NCI-H1417 treated with DMSO at 0.1 percent for 48 hours (cell line): Measurements from ENCODE around the gene CNTF.
"Not testable (repeated sequence)": the region's sequence is repeated elsewhere in the genome, so short reads cannot be mapped to it uniquely, and the experiment has no call there.

Source experiments
- DNase-seq: peaks from one replicate; lab custom pipeline; 2025; lab: John Stamatoyannopoulos, UW

Gene CNTF

DNA sequence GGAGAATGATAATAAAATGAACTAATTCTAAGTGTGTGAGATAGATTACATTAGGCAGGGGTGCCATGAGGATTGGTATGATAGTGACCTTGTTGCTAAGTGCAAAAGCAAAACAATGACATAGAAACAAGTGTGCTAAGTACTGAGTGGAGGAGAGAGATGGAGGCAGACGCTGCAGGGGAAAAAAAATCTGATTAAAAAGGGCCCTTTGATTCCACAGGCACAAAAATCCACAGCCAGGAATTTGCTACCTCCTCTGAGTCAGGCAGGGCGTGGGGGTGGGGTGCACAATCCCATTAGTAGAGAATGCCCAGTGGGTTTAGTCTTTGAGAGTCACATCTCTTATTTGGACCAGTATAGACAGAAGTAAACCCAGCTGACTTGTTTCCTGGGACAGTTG, at the start of gene CNTF:
Gene CNTF (plus strand): TSS at position 322 of the 400 bp plus-strand sequence. CDS start 88 bp downstream, outside the sequence.
- no peak for DNase-seq

GRCh38 chr11:58572906-58573305, 49.6 kb upstream of the CNTF start:
- not testable (repeated sequence) for DNase-seq

DNA sequence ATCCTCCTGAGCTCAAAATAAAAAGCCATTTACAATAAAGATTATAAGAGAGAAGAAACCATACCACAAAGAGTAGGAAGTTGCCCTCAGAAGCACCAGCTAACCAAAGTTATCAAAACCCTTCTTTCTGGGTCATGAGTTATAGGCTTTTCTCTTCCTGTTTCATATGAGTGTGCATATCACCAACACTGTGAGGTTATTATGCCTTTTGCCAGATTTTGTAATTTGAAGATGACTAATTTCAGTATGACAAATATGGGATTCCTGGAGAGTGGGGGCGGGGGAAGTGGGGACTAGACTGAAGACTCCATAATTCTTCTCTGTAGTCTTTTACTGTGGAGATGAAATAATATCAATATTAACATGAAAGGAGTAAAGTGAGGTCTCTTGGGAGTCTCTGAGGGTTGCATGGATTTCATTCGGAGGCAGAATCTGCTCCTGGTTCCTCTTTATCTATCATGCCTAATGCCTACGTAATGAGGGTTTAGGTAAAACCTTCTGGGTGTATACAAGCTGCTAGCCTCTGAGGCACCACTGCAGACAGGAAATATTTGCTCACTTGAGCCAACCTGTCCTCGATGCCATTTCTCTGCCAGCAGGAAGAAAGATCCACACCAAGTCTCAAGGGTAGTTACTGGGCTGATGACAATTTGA, 48.9 kb upstream of the CNTF start:
- no peak for DNase-seq

DNA sequence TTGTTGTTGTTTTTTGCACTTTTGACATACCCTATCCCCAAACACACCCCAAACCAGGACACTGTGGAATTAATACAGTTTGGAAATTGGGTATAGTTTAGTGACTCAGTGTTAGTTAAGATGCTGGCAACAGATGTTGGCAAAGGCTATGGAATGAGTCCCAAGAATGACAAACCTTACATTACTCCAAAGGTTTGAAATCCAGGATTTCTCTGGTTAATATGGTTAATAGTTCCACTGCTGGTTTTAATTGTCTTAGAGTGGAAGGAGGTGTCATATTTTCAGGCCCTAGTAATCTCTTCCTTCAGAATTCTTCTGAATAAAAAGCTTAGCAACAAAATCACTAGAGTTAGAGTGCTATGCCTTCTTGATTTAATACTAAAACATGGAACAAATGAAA, 47.6 kb upstream of the CNTF start:
- DNase-seq = no peak

DNA sequence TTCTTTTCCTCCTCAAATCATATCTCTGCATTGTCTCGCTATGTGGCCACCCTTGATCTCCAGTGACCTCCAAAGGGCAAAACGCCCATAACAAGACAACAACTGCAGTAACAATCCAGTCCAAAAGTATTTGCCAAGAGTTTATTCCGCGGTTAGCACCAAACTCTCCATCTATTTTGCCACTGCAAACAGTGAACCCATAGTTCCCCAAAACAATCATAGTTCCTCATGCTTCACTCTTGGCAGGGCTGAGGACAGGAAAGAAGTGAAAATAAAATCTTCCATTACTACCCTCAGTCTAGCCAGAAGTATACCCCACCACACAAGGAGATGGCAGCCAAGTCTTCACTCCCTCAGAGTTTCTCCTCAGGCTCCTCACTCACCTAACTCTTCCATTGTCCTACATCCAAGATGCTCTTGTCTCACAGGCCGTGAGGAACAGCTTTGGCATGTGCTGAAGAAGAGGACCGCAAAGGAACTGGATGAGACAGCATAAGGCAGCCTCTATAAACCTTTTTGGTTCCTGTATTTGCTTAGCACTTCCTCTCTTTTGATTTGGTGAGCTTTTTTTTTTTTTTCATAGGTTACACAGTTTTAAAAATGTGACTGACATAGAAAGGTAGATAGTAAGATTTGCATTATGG, 47.0 kb upstream of the CNTF start, which contains the start of gene LPXN:
Gene LPXN (minus strand): TSS at position 480 of the 644 bp plus-strand sequence. CDS start 84 bp downstream, at position 396.
- no peak for DNase-seq

DNA sequence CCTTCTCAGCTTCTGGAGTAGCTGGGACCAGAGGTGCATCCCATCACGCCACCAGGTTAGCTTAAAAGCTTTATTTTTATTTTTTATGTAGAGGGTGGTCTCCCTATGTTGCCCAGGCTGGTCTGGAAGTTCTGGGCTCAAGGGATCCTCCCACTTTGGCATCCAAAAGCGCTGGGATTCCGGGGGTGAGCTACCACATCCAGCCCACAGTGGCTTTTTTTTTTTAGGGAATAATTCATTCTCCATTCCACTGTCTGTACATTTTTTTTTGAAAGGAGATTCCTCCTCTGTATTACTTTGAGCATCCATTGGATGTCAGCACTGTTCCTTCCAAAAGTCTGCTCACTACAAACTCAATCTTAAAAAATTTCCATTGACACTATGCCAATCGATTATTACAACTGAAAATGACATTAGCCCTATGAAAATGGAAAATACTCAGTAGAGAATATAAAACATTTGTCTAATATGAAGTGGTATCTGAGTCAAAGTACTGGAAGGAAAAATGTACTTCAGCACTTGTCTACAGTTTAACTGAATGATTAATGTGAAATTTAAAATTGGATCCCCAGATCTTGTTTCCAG, 45.5 kb upstream of the CNTF start:
- DNase-seq = no peak

- no peak for DNase-seq
Observed at GRCh38 chr11:58577555-58578135, 44.8 kb upstream of the CNTF start.

GRCh38 chr11:58578136-58578634, 44.3 kb upstream of the CNTF start:
- DNase-seq = peak; percentile 98

DNA sequence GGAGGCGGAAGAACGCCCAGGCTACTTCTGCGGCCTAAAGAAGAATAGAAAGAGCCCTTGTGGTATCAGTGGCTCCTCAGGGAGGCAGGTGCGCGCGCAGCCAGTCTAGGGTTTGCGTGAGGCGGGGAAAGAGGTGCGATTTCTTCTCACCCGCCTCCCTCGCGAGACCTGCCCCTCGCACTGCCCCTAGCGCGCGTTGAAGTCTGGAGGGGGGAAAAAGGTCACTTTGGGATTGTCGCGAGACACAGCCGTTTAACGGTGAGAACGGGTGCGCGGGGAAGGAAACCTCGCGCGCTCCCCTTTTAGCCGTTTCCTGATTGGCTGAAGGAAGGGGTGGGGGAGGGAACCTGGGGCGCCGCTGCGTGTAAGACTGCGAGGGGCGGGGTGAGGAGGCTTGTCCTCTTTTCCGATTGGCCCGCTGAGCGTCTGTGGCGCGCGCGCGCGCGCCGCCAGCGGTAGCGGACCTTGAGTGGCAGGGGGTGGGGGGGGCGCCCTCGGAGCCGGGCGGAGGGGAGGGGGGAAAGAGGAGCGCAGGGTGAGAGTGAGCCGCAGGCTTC, 43.8 kb upstream of the CNTF start, which contains the start of gene ZFP91:
Gene ZFP91 (plus strand): TSS at position 429 of the 557 bp plus-strand sequence. CDS start 219 bp downstream, outside the sequence.
- peak; percentile 86 for DNase-seq

DNA sequence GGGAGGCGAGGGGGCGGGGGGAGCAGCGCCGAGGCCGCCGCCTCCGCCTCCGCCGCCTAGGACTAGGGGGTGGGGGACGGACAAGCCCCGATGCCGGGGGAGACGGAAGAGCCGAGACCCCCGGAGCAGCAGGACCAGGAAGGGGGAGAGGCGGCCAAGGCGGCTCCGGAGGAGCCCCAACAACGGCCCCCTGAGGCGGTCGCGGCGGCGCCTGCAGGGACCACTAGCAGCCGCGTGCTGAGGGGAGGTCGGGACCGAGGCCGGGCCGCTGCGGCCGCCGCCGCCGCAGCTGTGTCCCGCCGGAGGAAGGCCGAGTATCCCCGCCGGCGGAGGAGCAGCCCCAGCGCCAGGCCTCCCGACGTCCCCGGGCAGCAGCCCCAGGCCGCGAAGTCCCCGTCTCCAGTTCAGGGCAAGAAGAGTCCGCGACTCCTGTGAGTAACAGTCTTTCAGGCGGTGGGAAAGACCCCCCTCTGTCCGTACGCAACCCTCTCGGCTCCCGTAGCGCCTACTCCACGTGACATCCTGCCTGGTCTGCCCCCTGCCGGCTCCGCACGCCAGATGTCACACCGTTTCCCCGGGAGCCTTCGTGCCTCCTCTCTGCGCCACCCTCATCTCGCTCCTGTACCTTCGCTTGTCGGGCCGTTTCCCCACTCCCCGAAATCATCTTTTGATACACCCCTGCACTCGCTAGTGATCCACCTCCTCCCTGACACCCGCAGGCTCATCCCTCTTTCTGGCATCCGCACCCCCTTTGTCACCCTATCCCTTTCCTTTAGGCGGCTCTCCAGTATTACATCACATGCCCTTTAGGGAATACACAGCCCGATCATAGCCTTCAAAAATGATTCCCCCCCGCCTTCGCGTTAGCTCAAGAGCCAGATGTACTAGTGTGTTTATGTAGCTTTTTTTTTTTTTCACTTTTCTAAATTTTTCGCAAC, 43.0 kb upstream of the CNTF start:
- peak; percentile 56 for DNase-seq

GRCh38 chr11:58580311-58580710, 42.2 kb upstream of the CNTF start:
- no peak for DNase-seq

DNA sequence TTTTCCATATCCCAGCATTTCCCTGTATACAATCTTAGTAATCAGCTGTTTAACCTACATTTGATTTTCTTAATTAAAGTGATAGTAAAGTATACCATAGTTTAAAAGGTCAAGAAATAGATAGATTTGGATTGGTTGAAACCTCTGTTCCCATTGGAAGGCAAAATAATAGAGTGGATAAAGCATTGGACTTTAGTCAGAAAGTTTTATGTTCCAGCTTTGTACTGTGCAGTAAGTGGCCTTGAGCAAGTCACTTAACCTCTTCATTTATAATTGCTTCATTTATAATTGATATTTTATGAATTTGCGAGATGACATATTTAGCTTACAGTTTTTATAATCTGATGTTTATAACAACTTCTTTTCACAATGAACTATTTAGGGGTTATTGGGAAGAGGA, 40.0 kb upstream of the CNTF start:
- no peak for DNase-seq

GRCh38 chr11:58586998-58587397, 35.5 kb upstream of the CNTF start:
- no peak for DNase-seq

- no peak for DNase-seq
Observed at GRCh38 chr11:58591659-58592058, 30.8 kb upstream of the CNTF start.

GRCh38 chr11:58592760-58593472, 29.5 kb upstream of the CNTF start:
- DNase-seq = no peak

- DNase-seq = no peak
Observed at GRCh38 chr11:58594826-58595225, 27.6 kb upstream of the CNTF start.

DNA sequence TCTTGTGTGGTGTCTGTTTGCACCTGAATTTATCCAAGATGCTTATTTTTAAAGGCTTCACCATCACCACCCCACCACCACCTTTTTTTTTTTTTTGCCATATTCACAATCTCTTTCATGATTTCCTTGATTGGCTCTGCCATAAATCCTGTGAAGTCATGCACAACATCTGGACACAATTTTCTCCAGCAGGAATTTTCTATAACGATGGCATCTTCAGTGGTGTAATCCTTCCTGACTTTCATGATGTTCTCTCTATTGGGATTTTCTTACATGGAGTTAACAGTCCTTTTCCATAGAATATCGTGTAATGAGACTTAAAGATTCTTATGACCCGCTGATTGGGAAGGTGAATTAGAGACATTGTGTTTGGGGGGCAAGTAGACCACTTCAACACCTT, 25.8 kb upstream of the CNTF start:
- DNase-seq = no peak

DNA sequence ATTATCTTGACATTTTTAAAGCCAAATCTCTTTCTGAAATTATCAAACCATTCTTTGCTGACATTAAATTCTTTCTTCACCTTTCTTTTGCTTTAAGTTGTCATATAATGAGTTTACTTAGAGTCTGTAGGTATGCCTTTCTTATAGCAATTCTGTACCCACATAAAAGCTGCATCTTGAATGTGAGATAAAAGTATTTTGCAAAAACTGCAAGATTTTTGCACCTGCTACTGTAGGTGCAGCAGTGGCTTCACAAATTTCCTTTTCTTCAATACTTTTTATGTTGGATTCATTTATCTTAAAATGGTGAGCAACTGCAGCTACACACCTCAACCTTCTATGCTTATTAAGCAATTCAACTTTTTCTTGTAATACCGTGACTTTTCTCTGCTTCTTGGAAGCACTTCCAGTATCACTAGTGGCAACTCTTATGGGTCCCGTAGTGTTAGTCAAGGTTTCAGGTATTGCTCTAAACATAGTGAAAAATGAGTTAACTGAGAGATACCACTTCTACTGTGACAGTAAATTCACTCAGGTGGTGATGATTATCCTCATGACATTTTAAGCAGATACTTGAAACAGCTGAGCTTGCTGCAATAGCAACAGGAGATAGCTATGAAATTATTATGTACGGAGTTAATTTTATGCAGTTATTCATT, 24.9 kb upstream of the CNTF start:
- no peak for DNase-seq

GRCh38 chr11:58600510-58600909, 22.0 kb upstream of the CNTF start:
- DNase-seq = no peak
